ENCODE data around the gene RBBP8NL. TPM values are rescaled to one million over a fixed set of nuclear protein-coding genes. Genes with fewer than 3 reads are reported as not detected.
A peak's percentile ranks its signal among the peaks of the same experiment; 100 is the strongest.

The RBBP8NL gene
- total and polyA plus RNA-seq, 9 of the 15 experiments (the other 6 are each of a cell fraction or from before 2014, with no cell fraction given): not detected

- H3K4me1 ChIP-seq (replicated peaks in 1 of 2; ENCODE audit: control insufficient read depth in 2 of 2, insufficient read depth in 2 of 2, low read length in 2 of 2): peaks cover 0 to 63% of the 10 kb centered on the region in 2 experiments; a peak in 2 of 5 replicates
- no peaks in the 10 kb centered on the region for H3K36me3 ChIP-seq (ENCODE audit: control insufficient read depth, insufficient read depth, low read length)
- ChIA-PET CTCF (ENCODE audit: low intra/inter-chr PET ratio) (no interaction called here), POLR2A (interaction anchor here (0.6 to 2.5 kb wide), 2 partner anchors 9 to 145 kb away, joined by 3 to 8 read pairs; no protein-coding TSS in a partner anchor)
- no peak for ATAC-seq
- no peak for FAIRE-seq
- H3K9me3 ChIP-seq (replicated peaks; ENCODE audit: control insufficient read depth, insufficient read depth, low read depth, low read length): no peaks in the 10 kb centered on the region
- in situ Hi-C loops (cut with MboI): no loop called here
- TF ChIP-seq SNRNP70 (optimal IDR thresholded peaks at IDR 0.05; ENCODE audit: low read depth, low read length) (no peak), ZBTB33 (CRISPR knock-in tag; IDR thresholded peaks at IDR 0.05) (0 out of 2 replicates have a peak, but pooled peaks have one; percentile 38)
- H3K9me1 ChIP-seq (ENCODE audit: control insufficient read depth, insufficient read depth, low read length): no peaks in the 10 kb centered on the region
- no peaks in the 10 kb centered on the region for H3K79me2 ChIP-seq (ENCODE audit: control insufficient read depth, insufficient read depth, low read length)
- no peak overlapping the region for H3K4me3 ChIP-seq
- intact Hi-C loops (cut with micrococcal nuclease): no loop called here
- no peak for DNase-seq (ENCODE audit: extremely low read depth in 1 of 4, low spot score in 3 of 4)
- H3K27me3 ChIP-seq (ENCODE audit: control insufficient read depth in 2 of 2, insufficient read depth in 2 of 2, low read length in 2 of 2): peaks cover 8 to 40% of the 10 kb centered on the region in 2 experiments; a peak in 4 of 5 replicates
- peak overlapping the region in 1 of 2 experiments; percentile 43; a peak in 2 of 4 replicates for H3K9ac ChIP-seq (ENCODE audit: insufficient read depth in 1 of 2, low read depth in 2 of 2, low read length in 2 of 2)
- 61% methylated on average over 28 of the region's 30 CpGs for WGBS (ENCODE audit: insufficient coverage, low coverage, missing lambda C conversion rate)
- H3K27ac ChIP-seq (ENCODE audit: extremely low read depth, low read depth, low read length): no peak overlapping the region
- no peak overlapping the region for H2AFZ ChIP-seq (ENCODE audit: low read depth, low read length)
- H4K20me1 ChIP-seq (replicated peaks; ENCODE audit: control insufficient read depth, insufficient read depth, low read length): no peaks in the 10 kb centered on the region
- no peak overlapping the region for H3K4me2 ChIP-seq (ENCODE audit: insufficient read depth, low read length)
- no TSS peak for BruUV-seq (replicated peaks)
Observed at GRCh38 chr20:62472941-62473585, 45.7 kb upstream of the RBBP8NL start.

Measured in K562 (cell line).